K562 (cell line): Measurements from ENCODE around the gene CHST2. TPM values are rescaled to one million over a fixed set of nuclear protein-coding genes. Genes with fewer than 3 reads are reported as not detected.

Experiments
- CBX1 ChIP-seq: sonication (generic); IDR thresholded peaks from 2 replicates; pipeline ENCODE4 v1.6.1; 2016; ENCODE audit warnings: antibody characterized with exemption, low read depth, mild to moderate bottlenecking
- CHCHD3 ChIP-seq: fragments of 250-450 bp; sonication (Bioruptor Pico); IDR thresholded peaks from 2 replicates; pipeline ENCODE4 v2.1.2; 2022; ENCODE audit warnings: mild to moderate bottlenecking
- E2F6 ChIP-seq, 2 experiments: IDR thresholded peaks; 2 replicates each; pipeline ENCODE4 v1.6.1; 2011; ENCODE audit warnings: borderline replicate concordance in 1 of 2, control low read depth in 1 of 2, low read depth in 1 of 2, low read length in 1 of 2, mild to moderate bottlenecking in 1 of 2, mixed read lengths in 1 of 2, moderate library complexity in 1 of 2; ENCODE audit not compliant: insufficient read depth in 1 of 2, insufficient read length in 1 of 2, poor library complexity in 1 of 2, severe bottlenecking in 1 of 2; ENCODE audit errors: extremely low read depth in 1 of 2
- ESRRB ChIP-seq: fragments of 250-450 bp; sonication (Bioruptor Pico); IDR thresholded peaks from 2 replicates; pipeline ENCODE4 v1.5.0; 2020; ENCODE audit warnings: mild to moderate bottlenecking, moderate library complexity, borderline replicate concordance
- HCFC1 ChIP-seq: IDR thresholded peaks from 2 replicates; pipeline ENCODE4 v1.6.1; 2012; ENCODE audit warnings: low read depth, low read length, improper control_type of control experiment
- KHSRP ChIP-seq: fragments of 450-650 bp; IDR thresholded peaks from 2 replicates; pipeline ENCODE4 v1.6.1; 2017
- LCOR ChIP-seq: sonication (generic); formaldehyde crosslinking; IDR thresholded peaks from 2 replicates; pipeline ENCODE4 v1.8.0; 2022; ENCODE audit warnings: mild to moderate bottlenecking, missing genetic modification reagents
- NCOA1 ChIP-seq: fragments of 450-650 bp; IDR thresholded peaks from 2 replicates; pipeline ENCODE4 v1.6.1; 2016; ENCODE audit warnings: low read depth
- NFIC ChIP-seq: fragments of 450-650 bp; IDR thresholded peaks from 2 replicates; pipeline ENCODE4 v1.6.1; 2017; ENCODE audit warnings: mild to moderate bottlenecking, inconsistent platforms
- PHB ChIP-seq: fragments of 250-450 bp; sonication (Bioruptor Pico); IDR thresholded peaks from 2 replicates; pipeline ENCODE4 v1.5.0; 2021
- POU5F1 ChIP-seq: fragments of 150-350 bp; IDR thresholded peaks from 2 replicates; pipeline ENCODE4 v1.6.1; 2014; ENCODE audit warnings: borderline replicate concordance, low read length, low read depth, mild to moderate bottlenecking; ENCODE audit not compliant: partially characterized antibody
- RBFOX2 ChIP-seq: fragments of 200-400 bp; formaldehyde crosslinking; IDR thresholded peaks from 2 replicates; pipeline ENCODE4 v1.6.1; 2017; ENCODE audit warnings: low read depth, mild to moderate bottlenecking, low read length, moderate library complexity
- RFX1 ChIP-seq: fragments of 450-650 bp; IDR thresholded peaks from 2 replicates; pipeline ENCODE4 v1.6.1; 2016; ENCODE audit warnings: mild to moderate bottlenecking, moderate library complexity
- ZBTB7A ChIP-seq: IDR thresholded peaks from 2 replicates; pipeline ENCODE4 v1.6.1; 2011; ENCODE audit warnings: low read depth, mild to moderate bottlenecking, low read length, moderate library complexity, borderline replicate concordance; ENCODE audit not compliant: control insufficient read depth
- ZNF324 ChIP-seq: fragments of 250-450 bp; sonication (Bioruptor Pico); IDR thresholded peaks from 2 replicates; pipeline ENCODE4 v1.4.0; 2020; ENCODE audit warnings: mild to moderate bottlenecking
- ZNF444 ChIP-seq: fragments of 250-450 bp; sonication (Bioruptor Pico); IDR thresholded peaks from 2 replicates; pipeline ENCODE4 v1.4.0; 2020; ENCODE audit warnings: mild to moderate bottlenecking, moderate library complexity
- polyA plus RNA-seq, 8 experiments: library from polyadenylated mRNA; depleted of rRNA in 4 of 8; stranded (reverse) in 5 of 8; unstranded in 3 of 8; fragments of >200 nt; fragmentation: Nextera tagmentation in 2 of 8; fragmentation: Illumina TruSeq in 1 of 8; extraction: Ambion mirVana in 2 of 8; extraction: Trizol in 1 of 8; gene quantifications; 2 replicates each; pipeline versions ENCODE4 v1.2.1 to v1.2.3, GENCODE V29; 2011 to 2014; ENCODE audit warnings: inconsistent platforms in 1 of 8, missing spikeins in 1 of 8
- total RNA-seq, 7 experiments: library from RNA; depleted of rRNA in 6 of 7; stranded (reverse); fragments of >200 nt in 6 of 7; fragmentation: Illumina TruSeq in 2 of 7; extraction: Trizol in 2 of 7; gene quantifications; 2 replicates each; pipeline versions ENCODE4 v1.2.1 to v1.2.3, GENCODE V29; 2011 to 2021; ENCODE audit warnings: low replicate concordance in 1 of 7
- TF ChIP-seq, protein P1 (sequence below): fragments of 450-650 bp; IDR thresholded peaks from 2 replicates; pipeline ENCODE4 v1.6.1; 2016; ENCODE audit warnings: low read depth, mild to moderate bottlenecking, moderate library complexity
- TF ChIP-seq, protein P2 (sequence below): fragments of 250-450 bp; sonication (Bioruptor Pico); IDR thresholded peaks from 2 replicates; pipeline ENCODE4 v1.5.0; 2021
- TF ChIP-seq, protein P3 (sequence below): fragments of 450-650 bp; IDR thresholded peaks from 2 replicates; pipeline ENCODE4 v1.6.1; 2018; ENCODE audit not compliant: partially characterized antibody
- TF ChIP-seq, protein P4 (sequence below): sonication (generic); formaldehyde crosslinking; IDR thresholded peaks from 2 replicates; pipeline ENCODE4 v1.8.1; 2022; ENCODE audit warnings: missing genetic modification reagents

Gene CHST2
- total and polyA plus RNA-seq, 9 of the 15 experiments (the other 6 are each of a cell fraction or from before 2014, with no cell fraction given): 3.4 to 60.3 (median 13.9) TPM

DNA sequence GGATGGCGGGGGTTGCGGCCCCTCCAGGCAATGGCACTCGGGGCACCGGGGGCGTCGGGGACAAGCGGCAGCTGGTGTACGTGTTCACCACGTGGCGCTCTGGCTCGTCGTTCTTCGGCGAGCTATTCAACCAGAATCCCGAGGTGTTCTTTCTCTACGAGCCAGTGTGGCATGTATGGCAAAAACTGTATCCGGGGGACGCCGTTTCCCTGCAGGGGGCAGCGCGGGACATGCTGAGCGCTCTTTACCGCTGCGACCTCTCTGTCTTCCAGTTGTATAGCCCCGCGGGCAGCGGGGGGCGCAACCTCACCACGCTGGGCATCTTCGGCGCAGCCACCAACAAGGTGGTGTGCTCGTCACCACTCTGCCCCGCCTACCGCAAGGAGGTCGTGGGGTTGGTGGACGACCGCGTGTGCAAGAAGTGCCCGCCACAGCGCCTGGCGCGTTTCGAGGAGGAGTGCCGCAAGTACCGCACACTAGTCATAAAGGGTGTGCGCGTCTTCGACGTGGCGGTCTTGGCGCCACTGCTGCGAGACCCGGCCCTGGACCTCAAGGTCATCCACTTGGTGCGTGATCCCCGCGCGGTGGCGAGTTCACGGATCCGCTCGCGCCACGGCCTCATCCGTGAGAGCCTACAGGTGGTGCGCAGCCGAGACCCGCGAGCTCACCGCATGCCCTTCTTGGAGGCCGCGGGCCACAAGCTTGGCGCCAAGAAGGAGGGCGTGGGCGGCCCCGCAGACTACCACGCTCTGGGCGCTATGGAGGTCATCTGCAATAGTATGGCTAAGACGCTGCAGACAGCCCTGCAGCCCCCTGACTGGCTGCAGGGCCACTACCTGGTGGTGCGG lies 1.9 kb downstream of the CHST2 start (continued):
- TF ChIP-seq CHCHD3 (CRISPR knock-in tag) (no peak), POU5F1 (no peak), PHB (CRISPR knock-in tag) (no peak), HCFC1 (no peak), KHSRP (no peak), NFIC (peak; percentile 35; the same call in 1 of the 2 replicates), ZNF444 (no peak), ZNF324 (no peak), E2F6 (IDR thresholded peaks at IDR 0.05; ENCODE audit: borderline replicate concordance in 1 of 2, extremely low read depth in 1 of 2, insufficient read depth in 1 of 2, insufficient read length in 1 of 2, low read depth in 1 of 2, low read length in 1 of 2, poor library complexity in 1 of 2, severe bottlenecking in 1 of 2) (peak in 1 of 2 experiments; percentile 56), RBFOX2 (peak; percentile 63), RFX1 (no peak), NCOA1 (no peak), CBX1 (no peak; the same call in none of the 2 replicates), ZBTB7A (no peak; the same call in 1 of the 2 replicates), LCOR (CRISPR knock-in tag) (no peak), ESRRB (CRISPR knock-in tag) (no peak)
- TF ChIP-seq, protein P1, sequence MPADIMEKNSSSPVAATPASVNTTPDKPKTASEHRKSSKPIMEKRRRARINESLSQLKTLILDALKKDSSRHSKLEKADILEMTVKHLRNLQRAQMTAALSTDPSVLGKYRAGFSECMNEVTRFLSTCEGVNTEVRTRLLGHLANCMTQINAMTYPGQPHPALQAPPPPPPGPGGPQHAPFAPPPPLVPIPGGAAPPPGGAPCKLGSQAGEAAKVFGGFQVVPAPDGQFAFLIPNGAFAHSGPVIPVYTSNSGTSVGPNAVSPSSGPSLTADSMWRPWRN: no peak
- TF ChIP-seq, protein P2, sequence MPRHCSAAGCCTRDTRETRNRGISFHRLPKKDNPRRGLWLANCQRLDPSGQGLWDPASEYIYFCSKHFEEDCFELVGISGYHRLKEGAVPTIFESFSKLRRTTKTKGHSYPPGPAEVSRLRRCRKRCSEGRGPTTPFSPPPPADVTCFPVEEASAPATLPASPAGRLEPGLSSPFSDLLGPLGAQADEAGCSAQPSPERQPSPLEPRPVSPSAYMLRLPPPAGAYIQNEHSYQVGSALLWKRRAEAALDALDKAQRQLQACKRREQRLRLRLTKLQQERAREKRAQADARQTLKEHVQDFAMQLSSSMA (CRISPR knock-in tag): no peak
- TF ChIP-seq, protein P3, sequence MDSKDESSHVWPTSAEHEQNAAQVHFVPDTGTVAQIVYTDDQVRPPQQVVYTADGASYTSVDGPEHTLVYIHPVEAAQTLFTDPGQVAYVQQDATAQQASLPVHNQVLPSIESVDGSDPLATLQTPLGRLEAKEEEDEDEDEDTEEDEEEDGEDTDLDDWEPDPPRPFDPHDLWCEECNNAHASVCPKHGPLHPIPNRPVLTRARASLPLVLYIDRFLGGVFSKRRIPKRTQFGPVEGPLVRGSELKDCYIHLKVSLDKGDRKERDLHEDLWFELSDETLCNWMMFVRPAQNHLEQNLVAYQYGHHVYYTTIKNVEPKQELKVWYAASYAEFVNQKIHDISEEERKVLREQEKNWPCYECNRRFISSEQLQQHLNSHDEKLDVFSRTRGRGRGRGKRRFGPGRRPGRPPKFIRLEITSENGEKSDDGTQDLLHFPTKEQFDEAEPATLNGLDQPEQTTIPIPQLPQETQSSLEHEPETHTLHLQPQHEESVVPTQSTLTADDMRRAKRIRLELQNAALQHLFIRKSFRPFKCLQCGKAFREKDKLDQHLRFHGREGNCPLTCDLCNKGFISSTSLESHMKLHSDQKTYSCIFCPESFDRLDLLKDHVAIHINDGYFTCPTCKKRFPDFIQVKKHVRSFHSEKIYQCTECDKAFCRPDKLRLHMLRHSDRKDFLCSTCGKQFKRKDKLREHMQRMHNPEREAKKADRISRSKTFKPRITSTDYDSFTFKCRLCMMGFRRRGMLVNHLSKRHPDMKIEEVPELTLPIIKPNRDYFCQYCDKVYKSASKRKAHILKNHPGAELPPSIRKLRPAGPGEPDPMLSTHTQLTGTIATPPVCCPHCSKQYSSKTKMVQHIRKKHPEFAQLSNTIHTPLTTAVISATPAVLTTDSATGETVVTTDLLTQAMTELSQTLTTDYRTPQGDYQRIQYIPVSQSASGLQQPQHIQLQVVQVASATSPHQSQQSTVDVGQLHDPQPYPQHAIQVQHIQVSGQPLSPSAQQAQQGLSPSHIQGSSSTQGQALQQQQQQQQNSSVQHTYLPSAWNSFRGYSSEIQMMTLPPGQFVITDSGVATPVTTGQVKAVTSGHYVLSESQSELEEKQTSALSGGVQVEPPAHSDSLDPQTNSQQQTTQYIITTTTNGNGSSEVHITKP: no peak
- TF ChIP-seq, protein P4, sequence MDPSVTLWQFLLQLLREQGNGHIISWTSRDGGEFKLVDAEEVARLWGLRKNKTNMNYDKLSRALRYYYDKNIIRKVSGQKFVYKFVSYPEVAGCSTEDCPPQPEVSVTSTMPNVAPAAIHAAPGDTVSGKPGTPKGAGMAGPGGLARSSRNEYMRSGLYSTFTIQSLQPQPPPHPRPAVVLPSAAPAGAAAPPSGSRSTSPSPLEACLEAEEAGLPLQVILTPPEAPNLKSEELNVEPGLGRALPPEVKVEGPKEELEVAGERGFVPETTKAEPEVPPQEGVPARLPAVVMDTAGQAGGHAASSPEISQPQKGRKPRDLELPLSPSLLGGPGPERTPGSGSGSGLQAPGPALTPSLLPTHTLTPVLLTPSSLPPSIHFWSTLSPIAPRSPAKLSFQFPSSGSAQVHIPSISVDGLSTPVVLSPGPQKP: no peak
